Hematopoietic multipotent progenitor cell (in vitro differentiated cells): ENCODE results near the gene MYO16. TPM values are rescaled to one million over a fixed set of nuclear protein-coding genes. Genes with fewer than 3 reads are reported as not detected.
A peak's percentile ranks its signal among the peaks of the same experiment; 100 is the strongest.

Experiments
- DNase-seq, 3 donors: peaks; one replicate each; pipeline ENCODE4 v3.0.0-alpha.2; 2011 to 2015; ENCODE audit warnings: low read depth in 2 of 3, low spot score in 2 of 3
- total RNA-seq: library from RNA; depleted of rRNA; stranded (reverse); fragments of >200 nt; gene quantifications from one replicate; pipeline ENCODE4 v1.2.3, GENCODE V29; 2012

Gene MYO16
- 1.6 TPM for total RNA-seq

GRCh38 chr13:108629181-108629752 is at the start of gene MYO16:
MYO16 (plus strand) TSS chr13:108629611; CDS start chr13:108629845, 234 bp downstream.
- no peak for DNase-seq

- no peak for DNase-seq
These were observed 42.6 kb upstream of the MYO16 start for GRCh38 chr13:108586826-108587225.

- DNase-seq: no peak
These were observed 40.9 kb upstream of the MYO16 start for GRCh38 chr13:108588516-108588915.

- no peak for DNase-seq
These were observed 35.3 kb upstream of the MYO16 start for GRCh38 chr13:108594153-108594552.

- no peak for DNase-seq
These were observed 33.8 kb upstream of the MYO16 start for GRCh38 chr13:108595436-108596274.

GRCh38 chr13:108597943-108598342 is 31.5 kb upstream of the MYO16 start:
- no peak for DNase-seq

GRCh38 chr13:108606424-108606823 is 23.0 kb upstream of the MYO16 start:
- DNase-seq: no peak

- DNase-seq: peak in 2 of 3 donors; percentile 2 to 20
These were observed 20.1 kb upstream of the MYO16 start for GRCh38 chr13:108609353-108609752.

- no peak for DNase-seq
These were observed 18.9 kb upstream of the MYO16 start for GRCh38 chr13:108610507-108610906.

- DNase-seq: no peak
These were observed 14.2 kb upstream of the MYO16 start for GRCh38 chr13:108615241-108615640.

- no peak for DNase-seq
These were observed 11.2 kb upstream of the MYO16 start for GRCh38 chr13:108618233-108618632.

- no peak for DNase-seq
These were observed 7.9 kb upstream of the MYO16 start for GRCh38 chr13:108621462-108621861.

- no peak for DNase-seq
These were observed 5.3 kb upstream of the MYO16 start for GRCh38 chr13:108624108-108624507.

- no peak for DNase-seq
These were observed 4.4 kb upstream of the MYO16 start for GRCh38 chr13:108624979-108625378.

GRCh38 chr13:108629988-108630387 is 577 bp downstream of the MYO16 start:
- no peak for DNase-seq

- no peak for DNase-seq
These were observed 3.3 kb downstream of the MYO16 start for GRCh38 chr13:108632649-108633167.

GRCh38 chr13:108638901-108639300 is 9.5 kb downstream of the MYO16 start:
- DNase-seq: no peak

- no peak for DNase-seq
These were observed 14.4 kb downstream of the MYO16 start for GRCh38 chr13:108643646-108644353.

- no peak for DNase-seq
These were observed 16.0 kb downstream of the MYO16 start for GRCh38 chr13:108645376-108645775.

GRCh38 chr13:108650271-108650670 is 20.9 kb downstream of the MYO16 start:
- DNase-seq: no peak

GRCh38 chr13:108656742-108657141 is 27.3 kb downstream of the MYO16 start:
- no peak for DNase-seq
